NCI-H446 treated with DMSO at 0.1 percent for 48 hours (cell line): Measurements from ENCODE around the gene AFDN.
A peak's percentile ranks its signal among the peaks of the same experiment; 100 is the strongest.

Experiments used
- DNase-seq: peaks from one replicate; lab custom pipeline; 2025; lab: John Stamatoyannopoulos, UW

The AFDN gene

GRCh38 chr6:167877994-167878779, 51.5 kb downstream of the AFDN start:
- DNase-seq, result no peak

DNA sequence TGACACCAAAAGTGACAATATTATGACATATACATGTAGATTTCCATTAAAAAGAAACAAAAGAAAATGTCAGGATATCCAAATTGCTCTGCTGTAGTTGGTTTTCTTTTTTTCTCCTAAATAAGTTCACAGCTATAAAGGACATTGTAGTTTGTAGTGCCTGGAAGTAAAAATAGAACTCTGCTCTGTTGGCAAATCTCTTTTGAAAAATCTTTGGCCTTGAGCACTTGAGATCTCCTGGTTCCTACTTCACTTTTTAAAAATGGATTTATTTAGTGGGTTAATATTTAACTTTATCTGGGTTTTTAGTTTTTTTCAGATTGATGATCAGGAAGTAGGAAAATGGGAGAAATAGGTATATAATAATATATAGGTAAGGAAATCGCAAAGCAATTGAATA, 52.9 kb downstream of the AFDN start:
- no peak for DNase-seq

DNA sequence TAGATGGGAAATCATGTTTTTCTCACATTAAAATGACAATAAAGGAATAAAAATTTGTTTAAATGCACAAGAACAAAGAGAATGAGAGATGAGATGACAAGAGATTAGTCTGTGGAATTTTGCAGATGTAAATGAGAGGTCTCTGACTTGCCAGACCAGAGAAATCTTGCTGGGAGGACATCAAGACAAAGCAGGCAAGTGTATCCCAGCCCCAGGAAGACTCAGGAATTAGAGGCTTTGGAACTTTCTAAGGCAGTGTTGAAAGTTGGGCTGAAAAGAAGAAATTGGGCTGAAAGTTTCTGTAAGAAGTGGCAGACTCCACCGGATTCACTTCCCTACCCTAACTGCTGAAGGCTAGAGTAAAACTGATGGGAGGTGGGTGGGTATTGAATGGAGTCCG, 54.6 kb downstream of the AFDN start:
- no peak for DNase-seq

DNA sequence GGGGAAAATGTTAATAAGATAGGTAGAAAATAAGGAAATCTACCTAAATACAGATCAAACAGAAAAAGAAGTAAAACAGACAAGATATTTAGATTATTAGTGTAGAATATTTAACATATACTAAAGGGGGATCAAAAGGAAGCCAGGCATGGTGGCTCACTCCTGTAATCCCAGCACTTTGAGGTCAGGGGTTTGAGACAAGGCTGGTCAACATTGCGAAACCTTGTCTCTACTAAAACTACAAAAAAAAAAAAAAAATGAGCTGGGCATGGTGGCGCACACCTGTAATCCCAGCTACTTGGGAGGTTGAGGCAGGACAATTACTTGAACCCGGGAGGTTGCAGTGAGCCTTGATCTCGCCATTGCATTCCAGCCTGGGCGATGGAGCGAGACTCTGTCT, 55.5 kb downstream of the AFDN start:
- no peak for DNase-seq

DNA sequence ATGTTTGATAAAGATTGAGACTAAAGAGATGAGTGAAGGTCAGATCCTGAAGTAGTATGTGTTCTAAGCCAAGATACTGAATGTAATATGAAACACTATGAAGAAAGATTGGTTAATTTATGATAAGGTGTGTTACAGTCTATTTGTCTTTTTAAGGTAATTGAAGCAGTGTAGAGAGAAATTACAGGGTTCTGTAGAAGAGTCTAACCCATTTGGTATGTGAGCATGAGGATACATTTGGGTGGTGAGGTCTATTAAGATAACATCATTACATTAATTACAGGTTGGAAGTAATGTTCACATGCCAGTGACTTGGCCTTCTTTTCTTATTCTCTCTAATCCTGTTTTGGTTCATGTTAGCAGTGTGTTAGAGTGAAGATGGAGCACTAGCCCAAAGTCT, 61.4 kb downstream of the AFDN start:
- no peak for DNase-seq

DNA sequence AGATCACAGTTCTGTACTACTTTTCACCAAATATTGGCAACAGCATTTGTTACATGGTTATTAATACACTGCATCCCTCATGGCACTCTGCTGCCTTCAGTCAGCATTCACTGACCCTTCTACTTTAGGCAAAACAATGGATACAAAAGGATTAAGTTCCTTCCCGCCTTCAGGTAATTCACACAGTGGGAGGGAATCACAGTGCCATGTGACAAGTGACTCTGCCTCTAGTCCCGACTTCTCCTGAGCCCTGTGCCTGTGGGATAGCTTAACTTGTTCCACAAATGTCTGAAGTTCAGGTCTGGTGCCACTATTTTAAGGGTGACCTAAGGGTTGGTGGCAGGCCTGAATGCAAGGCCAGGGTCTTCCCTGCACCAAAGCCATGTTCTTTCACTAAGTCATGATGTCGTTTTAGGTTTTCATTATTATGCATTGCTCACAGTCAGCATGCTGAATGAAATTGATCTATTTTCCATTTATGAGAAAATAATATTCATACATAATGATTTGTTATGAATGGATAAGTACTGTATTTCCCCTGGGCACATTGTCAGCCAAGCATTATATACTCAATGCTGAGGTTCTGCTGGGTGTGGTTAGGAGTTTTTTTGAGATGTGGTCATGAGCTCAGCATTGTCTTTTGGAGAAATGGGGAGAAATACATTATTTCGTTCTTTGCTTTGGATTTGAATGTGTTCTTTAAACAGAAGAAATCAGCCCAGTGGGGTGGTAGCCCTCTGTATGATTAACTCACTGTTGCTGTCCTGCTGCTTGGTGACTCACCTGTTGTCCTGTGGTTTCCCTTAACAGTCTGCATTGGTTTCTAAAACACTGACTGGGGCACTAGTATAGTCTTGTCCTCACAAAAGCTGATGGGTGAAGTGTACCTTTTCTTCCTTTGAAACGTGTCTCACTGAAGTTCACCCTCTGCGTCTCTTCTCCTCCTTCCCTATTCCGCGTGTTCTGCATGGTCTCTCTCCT, 66.4 kb downstream of the AFDN start:
- no peak for DNase-seq

DNA sequence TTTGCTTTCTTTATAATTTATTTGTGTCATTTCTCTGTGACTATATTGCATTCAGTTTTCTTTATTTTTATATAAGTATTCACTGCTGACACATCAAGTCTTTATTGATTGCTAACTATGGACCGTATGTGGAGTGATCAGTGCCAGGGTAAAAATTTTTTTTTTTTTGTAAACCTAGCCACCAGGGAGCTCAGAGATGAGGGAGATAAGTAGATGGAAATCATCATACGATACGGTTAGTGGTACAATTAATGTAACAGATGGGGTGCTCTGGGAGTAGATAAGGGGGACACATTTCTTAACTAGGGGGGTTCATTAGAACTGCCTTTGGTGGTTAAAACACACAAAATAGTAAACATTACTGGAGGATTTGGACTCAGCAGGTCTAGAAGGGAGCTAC, 68.3 kb downstream of the AFDN start:
- DNase-seq, result no peak

GRCh38 chr6:167896648-167897047, 69.9 kb downstream of the AFDN start:
- DNase-seq, result no peak

DNA sequence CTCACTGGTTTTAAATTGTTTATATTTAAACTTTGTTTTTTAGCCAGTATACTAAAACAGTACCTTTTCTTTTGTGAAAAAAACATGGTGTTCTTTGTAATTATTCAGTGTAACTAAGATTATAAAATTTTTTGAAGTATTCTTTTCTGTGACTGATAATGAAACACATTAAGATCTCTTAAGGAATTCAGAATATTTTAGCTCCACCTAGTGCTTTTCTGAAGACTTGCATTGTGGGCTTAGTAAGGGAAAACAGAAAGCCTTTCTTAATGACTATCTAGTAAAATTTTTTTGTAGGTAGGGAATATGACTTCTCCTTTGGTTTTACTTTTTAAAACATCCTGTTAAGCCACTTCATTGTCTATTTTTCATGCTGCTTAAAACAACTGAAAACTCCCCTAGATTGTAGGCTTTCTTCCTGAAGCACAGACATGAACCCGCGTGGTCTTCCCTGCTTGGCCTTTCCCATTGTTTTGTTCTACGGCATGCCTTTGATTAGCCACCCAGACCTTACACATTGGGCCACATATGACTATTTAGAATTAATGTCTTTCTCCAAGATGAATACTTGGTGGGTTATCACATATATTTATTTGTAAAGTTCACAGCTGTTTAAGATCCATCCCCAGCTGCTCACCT, 72.1 kb downstream of the AFDN start:
- DNase-seq, result peak; percentile 1

GRCh38 chr6:167904791-167905190, 78.1 kb downstream of the AFDN start:
- DNase-seq, result no peak

DNA sequence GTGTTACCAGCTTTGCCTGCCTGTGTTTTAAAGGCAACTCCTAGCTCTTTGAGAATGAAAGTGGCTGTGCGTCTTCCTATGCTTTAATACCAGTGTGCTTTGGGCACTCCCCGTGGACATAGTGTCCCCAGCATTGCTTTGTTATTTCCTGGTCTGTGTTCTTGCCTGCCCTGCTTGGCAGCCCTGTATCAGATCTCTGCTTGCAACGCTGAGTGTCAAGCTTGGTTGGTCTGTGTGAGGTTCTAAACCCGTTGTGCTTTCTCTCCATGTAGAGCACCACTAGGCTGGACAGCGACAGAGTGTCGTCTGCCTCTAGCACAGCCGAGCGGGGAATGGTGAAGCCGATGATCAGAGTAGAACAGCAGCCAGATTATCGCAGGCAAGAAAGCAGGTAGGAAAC, 80.2 kb downstream of the AFDN start:
- DNase-seq, result no peak

DNA sequence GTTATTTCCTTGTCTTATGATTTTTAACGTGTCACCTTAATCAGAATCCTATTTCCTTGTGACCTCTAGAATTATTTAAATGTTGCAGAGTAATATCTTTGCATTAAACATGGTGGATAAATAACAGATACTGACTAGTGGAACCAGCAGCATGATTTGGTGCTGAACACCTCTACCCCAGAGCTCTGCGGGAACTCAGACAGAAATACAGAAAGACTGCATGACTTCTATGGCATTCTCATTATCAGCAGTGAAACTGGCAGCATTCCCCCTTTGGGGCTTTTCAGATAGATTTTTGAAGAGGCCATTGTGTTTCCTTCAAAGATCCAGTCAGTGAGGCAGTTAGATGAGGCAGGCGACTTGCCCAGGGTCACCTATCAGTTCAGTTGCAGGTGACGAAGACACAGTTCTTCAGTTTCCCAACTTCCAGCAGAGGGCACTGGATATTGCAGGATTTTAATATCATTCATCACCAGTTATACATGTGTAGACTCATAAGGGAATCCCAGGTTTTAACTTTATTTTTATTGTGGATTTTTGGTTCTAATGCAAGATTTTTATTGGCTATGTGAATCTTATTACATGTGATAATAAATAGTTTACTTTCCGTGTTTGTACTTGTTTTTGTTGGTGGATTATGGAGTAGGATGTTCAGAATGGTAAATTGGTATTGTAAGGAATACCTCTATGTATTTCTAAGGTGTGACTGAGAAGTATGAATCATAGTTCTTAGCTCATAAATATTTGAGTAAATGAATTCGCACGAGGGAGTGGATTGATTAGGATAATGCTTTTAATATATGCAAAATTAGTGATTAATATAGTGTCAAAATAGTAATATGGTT, 81.3 kb downstream of the AFDN start:
- DNase-seq, result no peak

DNA sequence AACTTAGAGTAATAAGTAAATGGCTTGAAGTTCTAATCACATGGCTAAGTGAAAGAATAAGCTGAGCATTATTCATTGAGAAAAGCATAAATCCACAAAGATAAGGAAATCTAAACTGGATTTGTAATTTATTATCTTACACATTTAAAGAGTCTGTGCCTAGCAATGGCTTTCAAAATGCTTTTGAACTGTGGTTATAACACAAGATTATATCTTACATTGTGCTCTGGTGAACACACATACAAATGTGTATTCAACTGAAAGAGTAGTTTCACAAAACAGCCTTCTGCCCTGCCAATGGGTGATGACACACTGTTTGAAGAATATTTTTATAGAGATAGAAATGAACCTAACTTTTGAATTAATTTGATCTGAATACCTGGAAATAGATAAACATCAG, 83.3 kb downstream of the AFDN start:
- DNase-seq, result no peak

DNA sequence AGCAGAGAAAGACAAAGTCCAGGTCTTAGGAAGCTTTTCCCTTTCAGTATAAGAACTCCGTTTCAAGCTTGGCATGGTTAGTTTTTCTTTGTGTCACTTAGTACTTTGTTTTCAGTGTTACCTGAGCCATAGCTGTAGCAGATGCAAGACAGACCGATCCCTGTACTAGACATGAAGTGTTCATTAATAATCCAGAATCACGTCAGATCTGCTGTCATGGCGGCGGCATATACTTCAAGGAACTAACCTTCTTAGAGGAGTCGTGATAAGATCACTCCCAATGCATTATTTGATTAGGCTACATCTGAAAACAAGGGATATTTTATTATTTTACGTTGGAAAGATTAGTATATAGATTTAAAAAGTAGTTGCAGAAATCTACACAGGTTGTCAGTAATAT, 83.9 kb downstream of the AFDN start:
- DNase-seq, result no peak

DNA sequence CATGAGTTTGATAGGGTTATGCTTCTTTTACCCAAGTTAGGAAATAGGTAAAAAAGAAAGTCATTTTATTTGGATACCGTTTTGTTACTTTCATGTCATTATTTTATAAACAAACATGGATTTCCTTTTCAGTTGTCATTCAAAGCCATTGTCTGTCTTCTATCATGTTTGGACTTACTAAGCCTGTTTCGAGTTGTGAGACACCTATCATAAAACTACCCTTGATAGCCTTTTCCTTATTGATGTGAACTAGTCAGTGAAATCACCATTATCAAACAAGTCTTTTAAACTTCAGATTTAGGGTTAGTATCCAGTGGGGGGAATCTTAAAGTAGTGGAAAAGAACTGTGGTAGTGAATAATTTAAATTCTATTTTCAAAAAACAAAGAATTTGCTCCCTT, 85.8 kb downstream of the AFDN start:
- no peak for DNase-seq

- no peak for DNase-seq
Measured at GRCh38 chr6:167913699-167914098, 87.0 kb downstream of the AFDN start.

- no peak for DNase-seq
Measured at GRCh38 chr6:167915139-167915538, 88.4 kb downstream of the AFDN start.

- no peak for DNase-seq
Measured at GRCh38 chr6:167917551-167918154, 90.9 kb downstream of the AFDN start.

GRCh38 chr6:167918548-167919278, 92.0 kb downstream of the AFDN start:
- DNase-seq, result no peak

DNA sequence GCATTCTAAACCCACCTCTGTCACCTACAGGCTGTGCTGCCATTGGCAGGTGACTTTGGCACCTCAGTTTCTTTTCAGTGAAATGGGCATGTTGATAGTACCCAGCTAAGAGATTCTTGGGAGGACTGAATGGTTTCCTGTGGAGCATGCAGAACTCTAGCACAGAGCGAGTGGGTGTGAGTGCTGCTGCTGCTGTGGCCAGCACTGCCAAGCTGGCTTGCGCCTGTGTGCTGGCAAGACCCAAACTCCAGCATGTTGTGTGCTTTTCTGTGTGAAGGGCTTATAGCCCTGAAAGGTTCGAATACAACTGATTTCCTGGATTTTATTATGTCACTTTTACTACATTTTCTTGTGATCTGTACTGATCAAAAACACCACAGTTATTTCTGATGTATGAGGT, 92.6 kb downstream of the AFDN start:
- no peak for DNase-seq

GRCh38 chr6:167920165-167920564, 93.5 kb downstream of the AFDN start:
- DNase-seq, result no peak
